ENCODE results near the gene SOX5. TPM values are rescaled to one million over a fixed set of nuclear protein-coding genes. Genes with fewer than 3 reads are reported as not detected.
A peak's percentile ranks its signal among the peaks of the same experiment; 100 is the strongest.

SOX5 gene
- total RNA-seq, 1 experiment from 2014 or later, result not detected

- DNase-seq (ENCODE audit: low spot score), result no peak
These were observed 331.7 kb downstream of the SOX5 start for GRCh38 chr12:23617749-23618148.

- DNase-seq (ENCODE audit: low spot score), result no peak
These were observed 335.2 kb downstream of the SOX5 start for GRCh38 chr12:23614280-23614679.

GRCh38 chr12:23611320-23611719, 338.1 kb downstream of the SOX5 start:
- DNase-seq (ENCODE audit: low spot score), result no peak

- DNase-seq (ENCODE audit: low spot score), result no peak
These were observed 348.6 kb downstream of the SOX5 start for GRCh38 chr12:23600919-23601318.

- DNase-seq (ENCODE audit: low spot score), result no peak
These were observed 352.9 kb downstream of the SOX5 start for GRCh38 chr12:23596568-23596967.

- DNase-seq (ENCODE audit: low spot score), result no peak
These were observed 361.5 kb downstream of the SOX5 start for GRCh38 chr12:23587833-23588559.

- DNase-seq (ENCODE audit: low spot score), result peak; percentile 14
These were observed 363.7 kb downstream of the SOX5 start for GRCh38 chr12:23585782-23586163.

GRCh38 chr12:23585156-23585781, 364.2 kb downstream of the SOX5 start:
- no peak for DNase-seq (ENCODE audit: low spot score)

GRCh38 chr12:23581913-23582312, 367.6 kb downstream of the SOX5 start:
- no peak for DNase-seq (ENCODE audit: low spot score)

GRCh38 chr12:23579257-23579656, 370.2 kb downstream of the SOX5 start:
- no peak for DNase-seq (ENCODE audit: low spot score)

GRCh38 chr12:23576372-23576771, 373.1 kb downstream of the SOX5 start:
- no peak for DNase-seq (ENCODE audit: low spot score)

GRCh38 chr12:23569356-23569755, 380.1 kb downstream of the SOX5 start:
- DNase-seq (ENCODE audit: low spot score), result no peak

- DNase-seq (ENCODE audit: low spot score), result no peak
These were observed 383.3 kb downstream of the SOX5 start for GRCh38 chr12:23566133-23566532.

GRCh38 chr12:23564451-23565152, 384.9 kb downstream of the SOX5 start:
- DNase-seq (ENCODE audit: low spot score), result no peak

- DNase-seq (ENCODE audit: low spot score), result no peak
These were observed 387.8 kb downstream of the SOX5 start for GRCh38 chr12:23561364-23562345.

GRCh38 chr12:23560611-23561010, 388.9 kb downstream of the SOX5 start:
- no peak for DNase-seq (ENCODE audit: low spot score)

- DNase-seq (ENCODE audit: low spot score), result no peak
These were observed 390.2 kb downstream of the SOX5 start for GRCh38 chr12:23559268-23559753.

- no peak for DNase-seq (ENCODE audit: low spot score)
These were observed 392.8 kb downstream of the SOX5 start for GRCh38 chr12:23556661-23557060.

GRCh38 chr12:23555825-23556207, 393.7 kb downstream of the SOX5 start:
- no peak for DNase-seq (ENCODE audit: low spot score)

GRCh38 chr12:23555180-23555824, 394.2 kb downstream of the SOX5 start:
- no peak for DNase-seq (ENCODE audit: low spot score)

GRCh38 chr12:23552417-23552816, 397.1 kb downstream of the SOX5 start:
- DNase-seq (ENCODE audit: low spot score), result no peak

Data from HT-29 (cell line).